ENCODE data around the gene RPUSD3. TPM values are rescaled to one million over a fixed set of nuclear protein-coding genes. Genes with fewer than 3 reads are reported as not detected.
A peak's percentile ranks its signal among the peaks of the same experiment; 100 is the strongest.
"Not testable (repeated sequence)": the region's sequence is repeated elsewhere in the genome, so short reads cannot be mapped to it uniquely, and the experiment has no call there.

RPUSD3 gene
- total and polyA plus RNA-seq, 9 of the 15 experiments (the other 6 are each of a cell fraction or from before 2014, with no cell fraction given): 13.8 to 99.0 (median 59.3) TPM

DNA sequence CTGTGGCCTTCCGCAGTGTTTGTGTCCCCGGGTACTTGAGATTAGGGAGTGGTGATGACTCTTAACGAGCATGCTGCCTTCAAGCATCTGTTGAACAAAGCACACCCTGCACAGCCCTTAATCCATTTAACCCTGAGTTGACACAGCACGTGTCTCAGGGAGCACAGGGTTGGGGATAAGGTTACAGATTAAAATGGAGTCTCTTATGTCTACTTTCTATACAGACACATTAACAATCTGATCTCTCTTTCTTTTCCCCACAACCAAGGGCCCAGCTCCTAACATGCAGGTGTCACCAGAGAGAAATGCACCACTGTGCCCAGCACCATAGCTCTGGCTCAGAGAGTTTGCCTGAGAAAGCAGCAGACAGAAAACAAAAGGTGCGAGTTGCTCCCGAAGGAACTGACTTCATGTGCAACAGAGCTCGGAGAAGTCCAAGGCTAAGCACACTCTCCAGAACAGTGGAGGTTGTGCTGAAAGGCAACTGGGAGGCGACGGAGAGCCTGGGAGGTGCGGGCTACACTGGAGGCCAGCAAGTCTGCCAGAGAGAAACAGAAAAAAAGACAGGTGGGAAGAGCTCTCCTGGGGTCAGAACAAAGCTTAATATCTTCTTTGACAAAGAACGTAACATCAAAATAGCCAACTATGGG, 10.6 kb upstream of the RPUSD3 start:
- H3K4me3 ChIP-seq; in situ Hi-C loops (cut with MboI); H3K9me1 ChIP-seq (ENCODE audit: control insufficient read depth, insufficient read depth, low read length); FAIRE-seq; H3K27ac ChIP-seq (ENCODE audit: extremely low read depth, low read depth, low read length); DNase-seq (ENCODE audit: extremely low read depth in 1 of 4, low spot score in 3 of 4); H3K4me1 ChIP-seq (replicated peaks in 1 of 2; ENCODE audit: control insufficient read depth in 2 of 2, insufficient read depth in 2 of 2, low read length in 2 of 2); H3K27me3 ChIP-seq (ENCODE audit: control insufficient read depth in 2 of 2, insufficient read depth in 2 of 2, low read length in 2 of 2); intact Hi-C loops (cut with micrococcal nuclease); H3K36me3 ChIP-seq (ENCODE audit: control insufficient read depth, insufficient read depth, low read length); H4K20me1 ChIP-seq (replicated peaks; ENCODE audit: control insufficient read depth, insufficient read depth, low read length); H3K9me3 ChIP-seq (replicated peaks; ENCODE audit: control insufficient read depth, insufficient read depth, low read depth, low read length); H3K79me2 ChIP-seq (ENCODE audit: control insufficient read depth, insufficient read depth, low read length); BruUV-seq (replicated peaks); H3K4me2 ChIP-seq (ENCODE audit: insufficient read depth, low read length); TF ChIP-seq NR4A1 (CRISPR knock-in tag; IDR thresholded peaks at IDR 0.05): not testable (repeated sequence)
- TF ChIP-seq, protein P1, sequence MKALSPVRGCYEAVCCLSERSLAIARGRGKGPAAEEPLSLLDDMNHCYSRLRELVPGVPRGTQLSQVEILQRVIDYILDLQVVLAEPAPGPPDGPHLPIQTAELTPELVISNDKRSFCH (CRISPR knock-in tag; IDR thresholded peaks at IDR 0.05): not testable (repeated sequence)
- TF ChIP-seq, protein P1 (tag; IDR thresholded peaks at IDR 0.05): peak; percentile 71; the same call in 1 of the 2 replicates
- TF ChIP-seq L3MBTL2 (IDR thresholded peaks at IDR 0.05) (0 out of 2 replicates have a peak, but pooled peaks have one; percentile 18), NR4A1 (tag; IDR thresholded peaks at IDR 0.05) (0 out of 2 replicates have a peak, but pooled peaks have one; percentile 41)
- TF ChIP-seq, protein P2, sequence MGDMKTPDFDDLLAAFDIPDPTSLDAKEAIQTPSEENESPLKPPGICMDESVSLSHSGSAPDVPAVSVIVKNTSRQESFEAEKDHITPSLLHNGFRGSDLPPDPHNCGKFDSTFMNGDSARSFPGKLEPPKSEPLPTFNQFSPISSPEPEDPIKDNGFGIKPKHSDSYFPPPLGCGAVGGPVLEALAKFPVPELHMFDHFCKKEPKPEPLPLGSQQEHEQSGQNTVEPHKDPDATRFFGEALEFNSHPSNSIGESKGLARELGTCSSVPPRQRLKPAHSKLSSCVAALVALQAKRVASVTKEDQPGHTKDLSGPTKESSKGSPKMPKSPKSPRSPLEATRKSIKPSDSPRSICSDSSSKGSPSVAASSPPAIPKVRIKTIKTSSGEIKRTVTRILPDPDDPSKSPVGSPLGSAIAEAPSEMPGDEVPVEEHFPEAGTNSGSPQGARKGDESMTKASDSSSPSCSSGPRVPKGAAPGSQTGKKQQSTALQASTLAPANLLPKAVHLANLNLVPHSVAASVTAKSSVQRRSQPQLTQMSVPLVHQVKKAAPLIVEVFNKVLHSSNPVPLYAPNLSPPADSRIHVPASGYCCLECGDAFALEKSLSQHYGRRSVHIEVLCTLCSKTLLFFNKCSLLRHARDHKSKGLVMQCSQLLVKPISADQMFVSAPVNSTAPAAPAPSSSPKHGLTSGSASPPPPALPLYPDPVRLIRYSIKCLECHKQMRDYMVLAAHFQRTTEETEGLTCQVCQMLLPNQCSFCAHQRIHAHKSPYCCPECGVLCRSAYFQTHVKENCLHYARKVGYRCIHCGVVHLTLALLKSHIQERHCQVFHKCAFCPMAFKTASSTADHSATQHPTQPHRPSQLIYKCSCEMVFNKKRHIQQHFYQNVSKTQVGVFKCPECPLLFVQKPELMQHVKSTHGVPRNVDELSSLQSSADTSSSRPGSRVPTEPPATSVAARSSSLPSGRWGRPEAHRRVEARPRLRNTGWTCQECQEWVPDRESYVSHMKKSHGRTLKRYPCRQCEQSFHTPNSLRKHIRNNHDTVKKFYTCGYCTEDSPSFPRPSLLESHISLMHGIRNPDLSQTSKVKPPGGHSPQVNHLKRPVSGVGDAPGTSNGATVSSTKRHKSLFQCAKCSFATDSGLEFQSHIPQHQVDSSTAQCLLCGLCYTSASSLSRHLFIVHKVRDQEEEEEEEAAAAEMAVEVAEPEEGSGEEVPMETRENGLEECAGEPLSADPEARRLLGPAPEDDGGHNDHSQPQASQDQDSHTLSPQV (IDR thresholded peaks at IDR 0.05): peak; percentile 55; the same call in 1 of the 2 replicates
- TF ChIP-seq, protein P3, sequence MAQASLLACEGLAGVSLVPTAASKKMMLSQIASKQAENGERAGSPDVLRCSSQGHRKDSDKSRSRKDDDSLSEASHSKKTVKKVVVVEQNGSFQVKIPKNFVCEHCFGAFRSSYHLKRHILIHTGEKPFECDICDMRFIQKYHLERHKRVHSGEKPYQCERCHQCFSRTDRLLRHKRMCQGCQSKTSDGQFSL (CRISPR knock-in tag; IDR thresholded peaks at IDR 0.05): not testable (repeated sequence)
- TF ChIP-seq, protein P3 (tag; IDR thresholded peaks at IDR 0.05): 0 out of 4 replicates have a peak, but pooled peaks of 1 of the 2 experiments have one; percentile 37
- H3K9ac ChIP-seq (ENCODE audit: insufficient read depth in 1 of 2, low read depth in 2 of 2, low read length in 2 of 2): 0 out of 4 replicates have a peak overlapping the region, but pooled peaks of 1 of the 2 experiments have one; percentile 63
- 55% methylated on average over 11 of the region's 11 CpGs for WGBS (ENCODE audit: insufficient coverage, low coverage, missing lambda C conversion rate)
- H2AFZ ChIP-seq (ENCODE audit: low read depth, low read length): peak overlapping the region; percentile 55; the same call in 1 of the 2 replicates
- ATAC-seq: peak; percentile 55
- ChIA-PET CTCF (ENCODE audit: low intra/inter-chr PET ratio) (interaction anchor here (0.6 kb wide), 1 partner anchor 474 kb away, joined by 3 read pairs; no protein-coding TSS in a partner anchor), POLR2A (interaction anchor here (0.6 to 2.4 kb wide), 4 partner anchors 10 to 129 kb away, joined by 3 to 5 read pairs (median 4); partner anchors contain the start of genes ARPC4 and TADA3)

Measured in K562 (cell line).